Measurements from ENCODE around the gene SCAI.

DNA sequence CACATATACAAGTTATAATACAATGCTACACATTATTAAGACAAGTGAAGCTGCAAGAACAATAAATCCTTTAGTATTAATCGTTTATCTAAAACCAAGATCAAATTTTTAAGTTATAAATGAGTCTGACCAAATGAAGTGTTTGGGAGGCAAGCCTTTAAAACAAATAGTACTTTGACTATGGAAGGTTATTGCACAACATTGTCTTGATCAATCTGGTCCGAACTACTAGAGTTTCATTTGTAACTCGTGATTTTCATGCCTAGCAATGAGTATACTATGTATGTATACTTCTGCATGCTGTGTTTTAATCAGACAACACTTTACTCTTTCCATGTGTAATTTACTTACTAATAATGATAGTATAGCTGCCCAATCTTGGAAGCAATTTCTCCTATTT, 115.3 kb downstream of the SCAI start:
- TF ChIP-seq, protein P1, sequence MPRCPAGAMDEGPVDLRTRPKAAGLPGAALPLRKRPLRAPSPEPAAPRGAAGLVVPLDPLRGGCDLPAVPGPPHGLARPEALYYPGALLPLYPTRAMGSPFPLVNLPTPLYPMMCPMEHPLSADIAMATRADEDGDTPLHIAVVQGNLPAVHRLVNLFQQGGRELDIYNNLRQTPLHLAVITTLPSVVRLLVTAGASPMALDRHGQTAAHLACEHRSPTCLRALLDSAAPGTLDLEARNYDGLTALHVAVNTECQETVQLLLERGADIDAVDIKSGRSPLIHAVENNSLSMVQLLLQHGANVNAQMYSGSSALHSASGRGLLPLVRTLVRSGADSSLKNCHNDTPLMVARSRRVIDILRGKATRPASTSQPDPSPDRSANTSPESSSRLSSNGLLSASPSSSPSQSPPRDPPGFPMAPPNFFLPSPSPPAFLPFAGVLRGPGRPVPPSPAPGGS (IDR thresholded peaks at IDR 0.05) = no peak
- TF ChIP-seq, protein P2, sequence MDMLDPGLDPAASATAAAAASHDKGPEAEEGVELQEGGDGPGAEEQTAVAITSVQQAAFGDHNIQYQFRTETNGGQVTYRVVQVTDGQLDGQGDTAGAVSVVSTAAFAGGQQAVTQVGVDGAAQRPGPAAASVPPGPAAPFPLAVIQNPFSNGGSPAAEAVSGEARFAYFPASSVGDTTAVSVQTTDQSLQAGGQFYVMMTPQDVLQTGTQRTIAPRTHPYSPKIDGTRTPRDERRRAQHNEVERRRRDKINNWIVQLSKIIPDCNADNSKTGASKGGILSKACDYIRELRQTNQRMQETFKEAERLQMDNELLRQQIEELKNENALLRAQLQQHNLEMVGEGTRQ (IDR thresholded peaks at IDR 0.05) = no peak
- TF ChIP-seq NFE2L2 (conservative IDR thresholded peaks at IDR 0.05; ENCODE audit: low read length) = no peak
